Measurements from ENCODE around the gene SH3TC1.

Gene SH3TC1

GRCh38 chr4:8201321-8201781 lies 2.3 kb downstream of the SH3TC1 start:
- peak; percentile 43 for DNase-seq

- no peak for DNase-seq
These were observed 3.3 kb downstream of the SH3TC1 start for GRCh38 chr4:8202108-8203051.

- DNase-seq = no peak
These were observed 3.9 kb downstream of the SH3TC1 start for GRCh38 chr4:8203052-8203401.

GRCh38 chr4:8203817-8204216 lies 4.7 kb downstream of the SH3TC1 start:
- DNase-seq = no peak

- DNase-seq = no peak
These were observed 5.6 kb downstream of the SH3TC1 start for GRCh38 chr4:8204576-8205227.

GRCh38 chr4:8205241-8205707 lies 6.2 kb downstream of the SH3TC1 start:
- no peak for DNase-seq

GRCh38 chr4:8205749-8206611 lies 6.9 kb downstream of the SH3TC1 start:
- no peak for DNase-seq

- DNase-seq = no peak
These were observed 8.2 kb downstream of the SH3TC1 start for GRCh38 chr4:8207314-8207713.

GRCh38 chr4:8208565-8208964 lies 9.5 kb downstream of the SH3TC1 start:
- no peak for DNase-seq

- no peak for DNase-seq
These were observed 10.2 kb downstream of the SH3TC1 start for GRCh38 chr4:8209181-8209874.

GRCh38 chr4:8210010-8210409 lies 10.9 kb downstream of the SH3TC1 start:
- DNase-seq = no peak

GRCh38 chr4:8210616-8211015 lies 11.5 kb downstream of the SH3TC1 start:
- no peak for DNase-seq

- DNase-seq = no peak
These were observed 12.2 kb downstream of the SH3TC1 start for GRCh38 chr4:8211251-8211650.

GRCh38 chr4:8211737-8212581 lies 12.9 kb downstream of the SH3TC1 start:
- DNase-seq = no peak

- no peak for DNase-seq
These were observed 13.5 kb downstream of the SH3TC1 start for GRCh38 chr4:8212622-8213021.

GRCh38 chr4:8213121-8213520 lies 14.0 kb downstream of the SH3TC1 start:
- no peak for DNase-seq

GRCh38 chr4:8214136-8214535 lies 15.0 kb downstream of the SH3TC1 start:
- no peak for DNase-seq

GRCh38 chr4:8215001-8215427 lies 15.9 kb downstream of the SH3TC1 start:
- no peak for DNase-seq

GRCh38 chr4:8215641-8216442 lies 16.8 kb downstream of the SH3TC1 start:
- no peak for DNase-seq

GRCh38 chr4:8216443-8217245 lies 17.6 kb downstream of the SH3TC1 start:
- DNase-seq = no peak
